Activated CD8-positive, alpha-beta T cell treated with anti-CD3 and anti-CD28 coated beads for 36 hours (primary cell): ENCODE data around the gene CAPG. TPM values are rescaled to one million over a fixed set of nuclear protein-coding genes. Genes with fewer than 3 reads are reported as not detected.

Experiments
- ATAC-seq: fragments of 200-7000 bp; cut with Tn5 transposase; one replicate; pipeline ENCODE4 v1.10.0; 2021; ENCODE audit warnings: mild to moderate bottlenecking, moderate library complexity
- CTCF ChIA-PET: fragments of 350-600 bp; sonication (Branson Sonifier 250); formaldehyde crosslinking; loops from one replicate; lab custom pipeline; 2021; ENCODE audit warnings: antibody characterized with exemption; lab: Charles Lee
- POLR2A ChIA-PET: fragments of 350-600 bp; sonication (Branson Sonifier 250); formaldehyde crosslinking; loops from one replicate; lab custom pipeline; 2021; ENCODE audit warnings: antibody characterized with exemption; lab: Charles Lee
- DNase-seq: peaks from one replicate; pipeline ENCODE4 v3.0.0-alpha.2; 2020
- H3K27ac Mint-ChIP-seq: one replicate; pipeline ENCODE4 v1.8.0; 2021; ENCODE audit warnings: mild to moderate bottlenecking, mixed read lengths
- H3K27me3 Mint-ChIP-seq: one replicate; pipeline ENCODE4 v1.8.0; 2021; ENCODE audit warnings: mixed read lengths
- H3K36me3 Mint-ChIP-seq: one replicate; pipeline ENCODE4 v1.8.0; 2021; ENCODE audit warnings: low read depth, mixed read lengths
- H3K4me1 Mint-ChIP-seq: one replicate; pipeline ENCODE4 v1.8.0; 2021; ENCODE audit warnings: low read depth, mixed read lengths
- H3K4me3 Mint-ChIP-seq: one replicate; pipeline ENCODE4 v1.8.0; 2021; ENCODE audit warnings: mild to moderate bottlenecking, moderate library complexity, mixed read lengths
- H3K9me3 Mint-ChIP-seq: one replicate; pipeline ENCODE4 v1.8.0; 2021; ENCODE audit warnings: mixed read lengths
- intact Hi-C: fragments of 100-400 bp; cut with micrococcal nuclease; formaldehyde crosslinking; loops from one replicate; pipeline ENCODE4 v1.10.0; 2022
- total RNA-seq, 2 experiments: library from RNA; stranded (reverse); gene quantifications; one replicate each; pipeline ENCODE4 v1.2.3, GENCODE V29; 2021
- TF ChIP-seq, protein P1 (sequence below): fragments of 200-600 bp; IDR thresholded peaks from one replicate; pipeline ENCODE4 v1.8.0; 2022; ENCODE audit warnings: antibody characterized with exemption, mild to moderate bottlenecking

CAPG gene
- total RNA-seq, 2 experiments from 2014 or later: 18.7 to 19.3 TPM

DNA sequence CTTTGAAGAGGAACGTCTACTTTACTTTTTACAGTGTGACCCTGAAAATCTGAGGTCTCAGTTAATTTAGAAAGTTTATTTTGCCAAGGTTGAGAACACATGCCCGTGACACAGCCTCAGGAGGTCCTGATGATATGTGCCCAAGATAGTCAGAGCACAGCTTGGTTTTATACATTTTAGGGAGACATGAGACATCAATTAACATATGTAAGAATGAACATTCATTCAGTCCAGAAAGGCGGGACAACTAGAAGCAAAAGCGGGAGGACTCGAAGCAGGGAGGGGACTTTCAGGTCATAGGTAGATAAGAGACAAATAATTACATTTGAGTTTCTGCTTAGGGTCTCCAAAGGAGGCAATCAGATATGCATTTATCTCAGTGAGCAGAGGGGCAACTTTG lies 31.9 kb downstream of the CAPG start:
- H3K36me3 Mint-ChIP-seq: peaks cover 37% of the 10 kb centered on the region

DNA sequence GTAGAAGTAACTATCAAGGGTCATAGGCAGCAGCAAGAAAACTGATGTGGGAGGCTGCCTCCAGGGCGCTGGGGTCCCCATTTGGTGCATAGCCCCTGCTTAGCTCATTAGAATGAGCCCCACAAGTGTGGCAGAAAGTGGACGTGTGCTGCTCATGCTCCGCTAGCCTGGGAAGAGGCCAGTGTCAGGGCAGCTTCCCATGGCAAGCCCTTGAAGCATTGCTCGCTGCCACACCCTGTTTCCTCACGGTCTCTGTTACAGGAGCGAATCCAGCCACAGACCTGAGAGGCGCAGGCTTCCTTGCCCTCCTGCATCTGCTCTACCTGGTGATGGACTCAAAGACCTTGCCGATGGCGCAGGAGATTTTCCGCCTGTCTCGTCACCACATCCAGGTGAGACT lies 33.1 kb downstream of the CAPG start:
- H3K36me3 Mint-ChIP-seq: peaks cover 38% of the 10 kb centered on the region
- TF ChIP-seq, protein P1, sequence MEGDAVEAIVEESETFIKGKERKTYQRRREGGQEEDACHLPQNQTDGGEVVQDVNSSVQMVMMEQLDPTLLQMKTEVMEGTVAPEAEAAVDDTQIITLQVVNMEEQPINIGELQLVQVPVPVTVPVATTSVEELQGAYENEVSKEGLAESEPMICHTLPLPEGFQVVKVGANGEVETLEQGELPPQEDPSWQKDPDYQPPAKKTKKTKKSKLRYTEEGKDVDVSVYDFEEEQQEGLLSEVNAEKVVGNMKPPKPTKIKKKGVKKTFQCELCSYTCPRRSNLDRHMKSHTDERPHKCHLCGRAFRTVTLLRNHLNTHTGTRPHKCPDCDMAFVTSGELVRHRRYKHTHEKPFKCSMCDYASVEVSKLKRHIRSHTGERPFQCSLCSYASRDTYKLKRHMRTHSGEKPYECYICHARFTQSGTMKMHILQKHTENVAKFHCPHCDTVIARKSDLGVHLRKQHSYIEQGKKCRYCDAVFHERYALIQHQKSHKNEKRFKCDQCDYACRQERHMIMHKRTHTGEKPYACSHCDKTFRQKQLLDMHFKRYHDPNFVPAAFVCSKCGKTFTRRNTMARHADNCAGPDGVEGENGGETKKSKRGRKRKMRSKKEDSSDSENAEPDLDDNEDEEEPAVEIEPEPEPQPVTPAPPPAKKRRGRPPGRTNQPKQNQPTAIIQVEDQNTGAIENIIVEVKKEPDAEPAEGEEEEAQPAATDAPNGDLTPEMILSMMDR: no peak
- POLR2A ChIA-PET: interaction anchor here (1.3 kb wide), 1 partner anchor 169 kb away, joined by 3 read pairs; no protein-coding TSS in a partner anchor
- no peak overlapping the region for H3K4me3 Mint-ChIP-seq
- ATAC-seq (no peak), DNase-seq (no peak)
- CTCF ChIA-PET: interaction anchor here (1.2 kb wide), 1 partner anchor 260 kb away, joined by 3 read pairs; no protein-coding TSS in a partner anchor
- no peak overlapping the region for H3K27ac Mint-ChIP-seq
- intact Hi-C loops: no loop called here
- peaks cover 5% of the 10 kb centered on the region for H3K9me3 Mint-ChIP-seq
- H3K4me1 Mint-ChIP-seq: no peaks in the 10 kb centered on the region
- no peaks in the 10 kb centered on the region for H3K27me3 Mint-ChIP-seq

More for the DNA sequence above, 31.9 kb downstream of the CAPG start:
- CTCF ChIA-PET: no interaction called here
- POLR2A ChIA-PET: no interaction called here
- ATAC-seq: no peak
- Mint-ChIP-seq H3K4me3 (no peak overlapping the region), H3K9me3 (peaks cover 5% of the 10 kb centered on the region), H3K4me1 (no peaks in the 10 kb centered on the region), H3K27me3 (no peaks in the 10 kb centered on the region), H3K27ac (no peak overlapping the region)
- intact Hi-C loops: no loop called here
- DNase-seq: no peak
- TF ChIP-seq, protein P1: no peak

DNA sequence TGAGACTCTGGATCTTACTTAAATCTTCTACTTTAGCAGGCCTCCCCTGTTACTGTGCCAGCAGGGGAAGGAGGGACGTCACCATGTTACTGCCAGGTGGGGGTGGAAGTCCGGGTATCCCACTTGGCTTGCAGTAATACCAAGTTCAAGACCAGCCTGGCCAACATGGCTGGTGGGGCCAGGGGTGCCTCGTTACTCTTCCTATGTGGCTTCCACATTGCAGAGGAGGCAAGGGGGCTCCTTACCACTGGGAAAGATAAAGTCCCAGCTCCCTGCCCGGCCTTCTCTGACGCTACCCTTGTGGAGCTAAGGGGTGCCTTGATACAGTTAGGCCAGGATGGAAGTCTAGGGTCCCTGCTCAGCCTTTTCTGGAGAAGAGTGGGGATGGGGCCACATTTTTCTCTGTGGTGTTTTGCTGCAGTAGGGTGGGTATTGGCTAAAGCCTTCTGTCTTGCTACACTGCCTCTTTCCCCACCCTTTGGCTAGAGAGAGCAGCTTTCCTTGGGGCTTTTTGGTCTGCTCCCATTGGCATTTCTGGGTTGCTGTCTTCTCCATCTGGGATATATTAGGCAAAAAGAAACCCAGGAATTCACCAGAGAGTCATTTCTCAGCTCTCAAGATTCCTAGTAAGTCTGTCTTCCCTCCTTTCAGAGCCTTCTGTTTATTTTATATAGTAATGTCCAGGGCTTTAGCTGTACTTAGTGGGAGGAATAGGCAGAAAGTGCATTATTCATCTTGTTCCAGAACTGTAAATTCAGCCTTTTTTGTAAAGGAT lies 33.7 kb downstream of the CAPG start:
- Mint-ChIP-seq H3K36me3 (peaks cover 36% of the 10 kb centered on the region), H3K27me3 (no peaks in the 10 kb centered on the region), H3K4me1 (no peaks in the 10 kb centered on the region), H3K9me3 (peaks cover 5% of the 10 kb centered on the region), H3K27ac (no peak overlapping the region), H3K4me3 (no peak overlapping the region)
- ATAC-seq (no peak), DNase-seq (no peak)
- intact Hi-C loops: no loop called here
- TF ChIP-seq, protein P1: no peak
- ChIA-PET POLR2A (interaction anchor here (1.3 kb wide), 1 partner anchor 169 kb away, joined by 3 read pairs; no protein-coding TSS in a partner anchor), CTCF (interaction anchor here (1.2 kb wide), 1 partner anchor 261 kb away, joined by 3 read pairs; no protein-coding TSS in a partner anchor)

DNA sequence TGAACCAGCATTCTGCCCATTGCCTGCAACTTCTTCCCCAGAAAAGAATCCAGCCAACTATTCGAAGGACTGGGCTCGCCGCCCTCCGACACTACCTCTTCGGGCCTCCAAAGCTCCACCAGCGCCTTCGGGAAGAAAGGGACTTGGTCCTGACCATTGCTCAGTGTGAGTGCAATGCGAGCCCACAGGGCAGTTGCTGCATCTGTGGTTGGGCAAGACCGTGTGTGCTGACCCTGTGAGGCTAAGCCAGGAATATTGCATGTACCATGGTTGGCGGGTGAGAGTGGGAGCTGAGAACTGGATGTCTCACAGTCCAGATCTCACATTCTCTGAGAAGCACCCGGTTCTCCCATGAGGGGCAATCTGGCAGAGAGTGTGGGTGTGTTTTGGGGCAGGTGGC lies 39.1 kb downstream of the CAPG start:
- no peak overlapping the region for H3K27ac Mint-ChIP-seq
- H3K36me3 Mint-ChIP-seq: peaks cover 5% of the 10 kb centered on the region
- intact Hi-C loops: no loop called here
- no peaks in the 10 kb centered on the region for H3K4me1 Mint-ChIP-seq
- CTCF ChIA-PET: interaction anchor here (1.4 to 2.6 kb wide), 3 partner anchors 16 to 21 kb away, joined by 3 to 11 read pairs (median 7); partner anchors contain the start of genes ELMOD3 and RETSAT
- DNase-seq: no peak
- H3K9me3 Mint-ChIP-seq: no peaks in the 10 kb centered on the region
- no peaks in the 10 kb centered on the region for H3K27me3 Mint-ChIP-seq
- TF ChIP-seq, protein P1: no peak
- POLR2A ChIA-PET: interaction anchor here (0.9 to 1.5 kb wide), 2 partner anchors 31 to 175 kb away, joined by 3 to 4 read pairs; no protein-coding TSS in a partner anchor
- H3K4me3 Mint-ChIP-seq: no peak overlapping the region
- no peak for ATAC-seq

DNA sequence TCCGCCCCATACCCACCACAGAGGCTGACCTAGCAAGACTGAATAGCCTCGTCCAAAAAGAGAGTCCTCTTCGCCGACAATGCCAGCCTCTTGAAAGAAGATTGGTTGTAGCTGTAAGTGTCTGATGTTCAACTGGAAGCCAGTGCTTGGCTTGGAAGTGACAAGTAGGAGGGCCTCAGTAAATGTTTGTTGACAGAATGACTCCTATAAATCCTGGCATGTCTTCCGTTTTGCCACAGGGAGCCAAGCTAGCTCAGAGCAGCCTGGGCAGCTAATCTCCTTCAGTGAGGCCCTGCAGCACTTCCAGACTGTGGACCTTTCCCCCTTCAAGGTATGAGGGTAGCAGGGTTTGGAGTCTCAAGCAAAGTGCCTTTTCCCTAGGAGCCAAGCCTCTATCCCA lies 40.7 kb downstream of the CAPG start:
- no peaks in the 10 kb centered on the region for H3K27me3 Mint-ChIP-seq
- TF ChIP-seq, protein P1: no peak
- ATAC-seq (no peak), DNase-seq (no peak)
- no peak overlapping the region for H3K4me3 Mint-ChIP-seq
- CTCF ChIA-PET: interaction anchor here (1.1 to 2.6 kb wide), 3 partner anchors 14 to 23 kb away, joined by 3 to 11 read pairs (median 7); partner anchors contain the start of genes ELMOD3 and RETSAT
- peaks cover 5% of the 10 kb centered on the region for H3K36me3 Mint-ChIP-seq
- intact Hi-C loops: no loop called here
- no peak overlapping the region for H3K27ac Mint-ChIP-seq
- POLR2A ChIA-PET: interaction anchor here (1.1 to 1.4 kb wide), 2 partner anchors 15 to 25 kb away, joined by 3 to 6 read pairs; partner anchors contain the start of genes ELMOD3 and RETSAT
- H3K9me3 Mint-ChIP-seq: no peaks in the 10 kb centered on the region
- no peaks in the 10 kb centered on the region for H3K4me1 Mint-ChIP-seq
